AG04449 (cell line): ENCODE data around the gene USP34.
"Not testable (repeated sequence)": the region's sequence is repeated elsewhere in the genome, so short reads cannot be mapped to it uniquely, and the experiment has no call there.

Experiments used
- CTCF ChIA-PET: fragments of 350-600 bp; formaldehyde crosslinking; extraction: SDS; loops from one replicate; lab custom pipeline; 2021; ENCODE audit warnings: antibody characterized with exemption; lab: Yijun Ruan, JAX
- POLR2A ChIA-PET: fragments of 400-600, 350-600 bp; formaldehyde crosslinking; extraction: SDS; loops from one replicate; lab custom pipeline; 2020; ENCODE audit warnings: antibody characterized with exemption, inconsistent platforms; lab: Yijun Ruan, JAX
- DNase-seq: peaks from one replicate; pipeline ENCODE4 v3.0.0-alpha.2; 2010; ENCODE audit warnings: low read depth, low spot score
- H3K4me3 ChIP-seq: 2 replicates; pipeline ENCODE4 v1.5.1; 2011; ENCODE audit warnings: low read depth, mild to moderate bottlenecking, control low read depth, low read length
- TF ChIP-seq, protein P1 (sequence below): IDR thresholded peaks from one replicate; pipeline ENCODE4 v1.5.1; 2011; ENCODE audit warnings: mild to moderate bottlenecking, moderate library complexity, low read length, control low read depth, inconsistent platforms; ENCODE audit not compliant: insufficient read depth; ENCODE audit errors: missing control alignments

Gene USP34

DNA sequence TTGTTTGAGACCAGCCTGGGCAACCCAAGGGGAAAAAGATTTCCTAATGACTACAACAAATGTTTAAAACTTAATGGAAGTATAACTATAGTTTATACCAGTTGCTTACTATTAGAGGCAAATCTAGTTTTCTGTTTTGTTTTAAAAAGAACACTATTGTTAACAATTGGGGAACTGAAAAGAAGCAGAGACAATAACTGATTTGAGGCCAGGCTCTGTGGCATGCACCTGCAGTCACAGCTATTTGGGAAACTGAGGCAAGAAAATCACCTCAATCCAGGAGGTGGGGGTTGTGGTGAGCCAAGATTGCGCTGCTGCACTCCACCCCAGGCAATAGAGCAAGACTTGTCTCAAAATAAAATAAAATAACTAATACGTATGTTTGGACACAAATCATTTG lies 28.2 kb upstream of the USP34 start:
- ChIA-PET CTCF (no interaction called here), POLR2A (no interaction called here)
- DNase-seq: no peak
- TF ChIP-seq, protein P1, sequence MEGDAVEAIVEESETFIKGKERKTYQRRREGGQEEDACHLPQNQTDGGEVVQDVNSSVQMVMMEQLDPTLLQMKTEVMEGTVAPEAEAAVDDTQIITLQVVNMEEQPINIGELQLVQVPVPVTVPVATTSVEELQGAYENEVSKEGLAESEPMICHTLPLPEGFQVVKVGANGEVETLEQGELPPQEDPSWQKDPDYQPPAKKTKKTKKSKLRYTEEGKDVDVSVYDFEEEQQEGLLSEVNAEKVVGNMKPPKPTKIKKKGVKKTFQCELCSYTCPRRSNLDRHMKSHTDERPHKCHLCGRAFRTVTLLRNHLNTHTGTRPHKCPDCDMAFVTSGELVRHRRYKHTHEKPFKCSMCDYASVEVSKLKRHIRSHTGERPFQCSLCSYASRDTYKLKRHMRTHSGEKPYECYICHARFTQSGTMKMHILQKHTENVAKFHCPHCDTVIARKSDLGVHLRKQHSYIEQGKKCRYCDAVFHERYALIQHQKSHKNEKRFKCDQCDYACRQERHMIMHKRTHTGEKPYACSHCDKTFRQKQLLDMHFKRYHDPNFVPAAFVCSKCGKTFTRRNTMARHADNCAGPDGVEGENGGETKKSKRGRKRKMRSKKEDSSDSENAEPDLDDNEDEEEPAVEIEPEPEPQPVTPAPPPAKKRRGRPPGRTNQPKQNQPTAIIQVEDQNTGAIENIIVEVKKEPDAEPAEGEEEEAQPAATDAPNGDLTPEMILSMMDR: no peak
- no peak overlapping the region for H3K4me3 ChIP-seq

DNA sequence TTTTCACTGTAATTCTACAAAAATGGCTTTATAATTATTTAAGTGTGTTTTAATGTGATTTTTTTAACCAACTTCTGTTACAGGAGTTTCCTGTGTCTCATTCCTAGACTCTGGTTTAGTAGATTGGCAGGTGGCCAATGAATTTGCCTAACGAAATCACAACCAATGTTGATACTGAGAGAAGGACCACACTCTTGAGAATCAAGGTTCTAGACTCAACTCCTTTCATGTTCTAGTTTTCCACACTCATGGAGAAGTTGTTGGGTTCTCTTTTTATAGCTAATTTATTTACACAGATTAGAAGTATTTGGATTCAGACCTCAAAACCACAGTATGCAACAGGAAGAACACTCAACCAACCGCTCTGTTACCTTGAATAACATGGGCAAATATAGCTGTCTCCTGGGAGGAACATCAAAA lies 22.6 kb upstream of the USP34 start:
- DNase-seq: no peak
- ChIA-PET CTCF (interaction anchor here (1.0 to 1.3 kb wide), 2 partner anchors 10 to 13 kb away, joined by 4 read pairs; no protein-coding TSS in a partner anchor), POLR2A (interaction anchor here (0.6 kb wide), 1 partner anchor 13 kb away, joined by 3 read pairs; no protein-coding TSS in a partner anchor)
- no peak overlapping the region for H3K4me3 ChIP-seq
- TF ChIP-seq, protein P1: no peak

DNA sequence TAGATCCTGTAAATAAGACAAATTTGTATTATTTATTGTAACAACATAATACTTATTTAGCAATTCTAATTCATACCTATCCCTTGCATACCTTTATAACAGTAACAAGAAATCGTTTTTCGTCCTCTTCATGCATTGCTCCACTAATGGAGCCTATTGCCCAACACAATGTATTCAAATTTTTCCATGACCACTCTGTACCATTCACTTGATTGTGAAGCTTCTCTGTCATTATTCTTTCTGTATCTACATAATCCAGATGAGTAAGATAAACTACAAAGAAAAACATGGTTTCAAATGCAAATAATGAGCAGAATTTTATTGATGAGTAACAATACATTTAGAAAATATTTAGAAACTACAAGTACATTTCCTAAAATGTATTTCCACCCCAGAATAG lies 21.6 kb upstream of the USP34 start:
- ChIA-PET POLR2A (no interaction called here), CTCF (no interaction called here)

DNA sequence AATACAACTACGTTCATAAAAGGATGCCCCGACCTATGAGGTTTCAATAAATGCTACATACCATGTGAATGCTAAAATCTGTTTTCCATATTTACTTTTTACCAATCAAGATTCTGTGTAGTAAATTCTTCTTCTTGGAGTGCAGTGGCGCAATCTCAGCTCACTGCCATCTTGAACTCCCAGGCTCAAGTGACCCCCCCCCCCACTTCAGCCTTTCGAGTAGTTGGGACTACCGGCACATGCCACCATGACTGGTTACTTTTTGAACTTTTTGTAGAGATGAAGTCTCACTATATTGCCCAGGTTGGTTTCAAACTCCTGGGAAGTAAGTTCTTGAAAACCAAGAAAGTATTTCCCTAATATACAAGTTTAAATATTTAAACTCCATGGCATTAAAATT lies 14.4 kb upstream of the USP34 start:
- TF ChIP-seq, protein P1: no peak
- ChIA-PET CTCF (interaction anchor here (0.6 kb wide), 1 partner anchor 10 kb away, joined by 4 read pairs; no protein-coding TSS in a partner anchor), POLR2A (no interaction called here)
- no peak overlapping the region for H3K4me3 ChIP-seq
- no peak for DNase-seq

More for the DNA sequence above, 21.6 kb upstream of the USP34 start:
- TF ChIP-seq, protein P1: no peak
- H3K4me3 ChIP-seq: no peak overlapping the region
- no peak for DNase-seq

DNA sequence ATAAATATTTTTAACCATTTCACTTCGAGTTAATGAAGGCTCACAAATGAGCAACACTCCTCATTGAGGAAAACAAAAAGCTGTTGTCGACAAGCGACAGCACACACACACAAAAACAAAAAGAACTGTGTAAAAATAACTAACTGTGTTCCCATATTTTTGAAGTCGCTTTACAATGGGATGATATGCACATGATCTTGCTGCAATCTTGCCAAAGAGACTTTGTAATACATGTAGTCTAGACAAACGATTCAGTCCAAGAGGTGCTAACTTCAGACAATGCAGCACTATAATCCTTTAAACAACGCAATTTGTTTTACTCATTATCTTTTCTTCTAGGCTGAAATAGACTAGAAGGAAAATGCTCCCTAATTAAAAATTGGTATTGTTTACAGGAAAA lies 7.2 kb upstream of the USP34 start:
- DNase-seq: no peak
- ChIA-PET CTCF (interaction anchor here (1.0 kb wide), 1 partner anchor 17 kb away, joined by 4 read pairs; no protein-coding TSS in a partner anchor), POLR2A (no interaction called here)
- H3K4me3 ChIP-seq: no peak overlapping the region
- TF ChIP-seq, protein P1: no peak

DNA sequence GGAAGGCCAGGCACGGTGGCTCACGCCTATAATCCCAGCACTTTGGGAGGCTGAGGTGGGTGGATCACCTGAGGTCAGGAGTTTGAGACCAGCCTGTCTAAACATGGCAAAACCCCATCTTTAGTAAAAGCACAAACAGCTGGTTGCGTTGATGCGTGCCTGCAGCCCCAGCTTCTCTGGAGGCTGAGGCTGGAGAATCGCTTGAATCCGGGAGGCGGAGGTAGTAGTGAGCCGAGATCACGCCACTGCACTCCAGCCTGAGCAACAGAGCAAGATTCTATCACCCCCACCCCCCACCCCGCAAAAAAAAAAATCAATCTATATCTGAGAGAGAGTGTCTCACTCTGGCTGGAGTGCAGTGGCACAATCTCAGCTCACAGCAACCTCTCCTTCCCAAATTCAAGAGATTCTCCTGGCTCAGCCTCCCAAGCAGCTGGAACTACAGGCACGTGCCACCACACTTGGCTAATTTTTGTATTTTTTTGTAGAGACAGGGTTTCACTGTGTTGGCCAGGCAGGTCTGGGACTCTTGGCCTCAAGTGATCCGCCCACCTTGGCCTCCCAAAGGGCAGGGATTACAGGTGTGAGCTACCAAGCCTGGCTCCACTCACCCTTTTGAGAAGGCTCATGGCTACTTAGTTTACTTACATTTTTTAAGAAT lies 6.2 kb upstream of the USP34 start:
- H3K4me3 ChIP-seq, POLR2A ChIA-PET, DNase-seq: not testable (repeated sequence)
- CTCF ChIA-PET: interaction anchor here (1.0 to 1.3 kb wide), 2 partner anchors 10 to 342 kb away, joined by 3 read pairs; no protein-coding TSS in a partner anchor
